Adrenal gland (tissue), 12 donors: ENCODE measurements around the gene AMBRA1. TPM values are rescaled to one million over a fixed set of nuclear protein-coding genes. Genes with fewer than 3 reads are reported as not detected.

Source experiments
- DNase-seq, 7 donors: peaks; one replicate each; pipeline ENCODE4 v3.0.0-alpha.2; 2019 to 2020
- H3K27ac ChIP-seq, 5 donors: fragments of 200-600 bp; sonication (generic) in 4 of 5; 1 replicate in 3 of 5; 2 replicates in 2 of 5; pipeline versions ENCODE4 v1.5.1 to v1.8.0; 2016 to 2020; ENCODE audit warnings: mild to moderate bottlenecking in 1 of 5
- H3K27me3 ChIP-seq: fragments of 200-600 bp; 2 replicates; pipeline ENCODE4 v1.8.0; 2021
- H3K36me3 ChIP-seq, 2 donors: fragments of 200-600 bp; replicated peaks in 1 of 2; 1 replicate in 1 of 2; 2 replicates in 1 of 2; pipeline versions ENCODE4 v1.5.1 to v1.8.0; 2018 to 2022
- H3K4me1 ChIP-seq, 2 donors: fragments of 200-600 bp; replicated peaks in 1 of 2; 1 replicate in 1 of 2; 2 replicates in 1 of 2; pipeline versions ENCODE4 v1.5.1 to v1.8.0; 2018 to 2021
- H3K4me3 ChIP-seq, 4 donors: fragments of 200-600 bp; sonication (generic) in 3 of 4; one replicate each; pipeline ENCODE4 v1.5.1; 2016 to 2018
- H3K9me3 ChIP-seq, 3 donors: fragments of 200-600 bp; sonication (generic) in 1 of 3; replicated peaks in 1 of 3; 1 replicate in 2 of 3; 2 replicates in 1 of 3; pipeline versions ENCODE4 v1.5.1 to v1.8.0; 2016 to 2021
- CTCF ChIP-seq, 6 experiments: fragments of 450-650 bp in 4 of 6; fragments of 200-600 bp in 2 of 6; sonication (generic) in 1 of 6; IDR thresholded peaks; 1 replicate in 5 of 6; 2 replicates in 1 of 6; pipeline versions ENCODE4 v1.5.1 to v1.8.0; 2016 to 2021; ENCODE audit warnings: antibody characterized with exemption in 6 of 6, mild to moderate bottlenecking in 2 of 6, moderate library complexity in 1 of 6
- POLR2A ChIP-seq, 2 donors: fragments of 450-650 bp; IDR thresholded peaks; one replicate each; pipeline ENCODE4 v1.6.1; 2017; ENCODE audit warnings: antibody characterized with exemption in 2 of 2, mild to moderate bottlenecking in 2 of 2, moderate library complexity in 1 of 2
- WGBS, 4 donors: extraction: QIAGEN DNeasy Blood & Tissue Kit in 2 of 4; methylation state at CpG; one replicate each; pipeline versions ENCODE4 v1.1.5 to v1.1.7; 2013 to 2017; 5-methylcytosine and 5-hydroxymethylcytosine counted together
- intact Hi-C, 2 donors: fragments of 100-400 bp; cut with DNase I; formaldehyde crosslinking; loops; one replicate each; pipeline versions ENCODE4 v1.14.1 to v1.15.0; 2022 to 2023
- polyA plus RNA-seq, 3 donors: library from polyadenylated mRNA; stranded (reverse); fragments of 200-250 nt in 2 of 3; fragments of 350-450 nt in 1 of 3; fragmentation: Illumina TruSeq in 1 of 3; extraction: RNeasy Lipid Tissue Mini Kit (QIAGEN cat#74804) in 1 of 3; gene quantifications; one replicate each; pipeline ENCODE4 v1.2.3, GENCODE V29; 2013 to 2014
- total RNA-seq, 9 donors: library from RNA; depleted of rRNA in 4 of 9; stranded (reverse); fragments of >200 nt in 4 of 9; fragments of 120-200 nt in 1 of 9; fragmentation: NEBNext Ultra II Directional in 1 of 9; extraction: Animal tissue kit (Norgen Biotek cat#: 25700) in 1 of 9; gene quantifications; one replicate each; pipeline versions ENCODE4 v1.1.0 to v1.2.4, GENCODE V29; 2013 to 2023
- donor health status: healthy with polysubstance abuse.
- donor health status: Bipolar disorder and iron deficiency.
- donor health status: DM: yes; HTN: yes; CAD: no.
- donor health status: DM: no; HTN: no; CAD: no.
- donor health status: DM: no; HTN: no; CAD: no.
- donor health status: DM: yes; HTN: yes; CAD: no.

Gene AMBRA1
- total and polyA plus RNA-seq, 12 donors: 16.2 to 73.3 (median 49.7) TPM

- Histone ChIP-seq H3K9me3 (no peaks in the 10 kb centered on the region), H3K4me3 (no peak overlapping the region), H3K4me1 (peaks cover 19 to 40% of the 10 kb centered on the region in 2 donors), H3K27me3 (peaks cover 19% of the 10 kb centered on the region), H3K36me3 (no peaks in the 10 kb centered on the region), H3K27ac (no peak overlapping the region)
- peak in 2 of 7 donors; percentile 24 to 57 for DNase-seq
- TF ChIP-seq POLR2A (IDR thresholded peaks at IDR 0.05) (no peak), CTCF (IDR thresholded peaks at IDR 0.05) (no peak)
- 16 to 26% (median 18%) methylated on average over 12 to 49 of the region's 49 CpGs for WGBS, 4 donors
- intact Hi-C loops: loop anchor here in 1 of 2 donors (10.0 kb wide), 1 partner anchor 74 kb away; no protein-coding TSS in a partner anchor
Observed at GRCh38 chr11:46390331-46391171, 203.3 kb downstream of the AMBRA1 start.

- H3K4me1 ChIP-seq: peaks cover 19 to 40% of the 10 kb centered on the region in 2 donors
Observed at GRCh38 chr11:46389450-46390330, 204.1 kb downstream of the AMBRA1 start.

GRCh38 chr11:46388619-46389449 lies 205.0 kb downstream of the AMBRA1 start:
- H3K4me1 ChIP-seq: peaks cover 19 to 40% of the 10 kb centered on the region in 2 donors
- no peaks in the 10 kb centered on the region for H3K9me3 ChIP-seq
- peaks cover 19% of the 10 kb centered on the region for H3K27me3 ChIP-seq
- DNase-seq: no peak
- intact Hi-C loops: loop anchor here (5.0 to 10.0 kb wide), 2 partner anchors 148 to 216 kb away; no protein-coding TSS in a partner anchor
- no peaks in the 10 kb centered on the region for H3K36me3 ChIP-seq
- WGBS, 4 donors: 10 to 13% (median 11%) methylated on average over 7 to 21 of the region's 21 CpGs
- no peak overlapping the region for H3K27ac ChIP-seq
- H3K4me3 ChIP-seq: no peak overlapping the region
- TF ChIP-seq POLR2A (IDR thresholded peaks at IDR 0.05) (no peak), CTCF (IDR thresholded peaks at IDR 0.05) (no peak)

More at GRCh38 chr11:46389450-46390330, 204.1 kb downstream of the AMBRA1 start:
- H3K36me3 ChIP-seq: no peaks in the 10 kb centered on the region
- peaks cover 19% of the 10 kb centered on the region for H3K27me3 ChIP-seq
- no peak overlapping the region for H3K27ac ChIP-seq
- peak; percentile 61 to 87 (median 79) for DNase-seq
- no peaks in the 10 kb centered on the region for H3K9me3 ChIP-seq
- WGBS, 4 donors: 2 to 13% (median 7%) methylated on average over 5 to 80 of the region's 80 CpGs
- H3K4me3 ChIP-seq: peak overlapping the region in 1 of 4 donors; percentile 52
- intact Hi-C loops: loop anchor here (5.0 to 10.0 kb wide), 3 partner anchors 75 to 215 kb away; no protein-coding TSS in a partner anchor
- peak; percentile 70 to 88 (median 79) for TF ChIP-seq CTCF (IDR thresholded peaks at IDR 0.05)
- no peak for TF ChIP-seq POLR2A (IDR thresholded peaks at IDR 0.05)
